ENCODE data around the gene SESTD1.

DNA sequence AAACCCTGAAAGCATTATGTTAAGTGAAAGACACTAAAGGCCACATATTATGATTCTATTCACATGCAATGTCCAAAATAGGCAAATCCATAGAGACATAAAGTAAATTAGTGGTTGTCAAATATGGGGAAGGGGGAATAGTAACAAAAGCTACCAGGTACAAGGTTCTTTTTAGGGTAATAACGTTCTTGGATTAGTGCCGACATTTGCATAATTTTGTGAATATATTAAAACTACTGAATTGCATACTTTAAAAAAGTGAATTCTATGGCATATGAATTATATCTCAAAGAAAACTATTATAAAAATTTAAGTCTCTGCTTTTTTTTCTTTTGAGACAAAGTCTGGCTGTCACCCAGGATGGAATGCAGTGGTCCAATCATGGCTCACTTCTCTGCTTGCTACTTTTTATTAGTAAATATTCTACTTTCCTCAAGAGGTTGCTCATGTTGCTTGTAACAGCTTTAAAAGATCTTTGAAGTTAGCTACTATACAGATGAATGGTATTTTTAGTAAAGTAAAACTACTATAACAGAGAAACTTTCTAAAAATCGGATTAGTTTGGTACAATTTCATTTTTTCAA, 2.5 kb downstream of the SESTD1 start:
- TF ChIP-seq PATZ1 (CRISPR knock-in tag; IDR thresholded peaks at IDR 0.05; ENCODE audit: borderline replicate concordance) (no peak), ZNF565 (CRISPR knock-in tag; conservative IDR thresholded peaks at IDR 0.05; ENCODE audit: low read depth) (no peak), ZNF8 (CRISPR knock-in tag; IDR thresholded peaks at IDR 0.05) (no peak), SNAI2 (CRISPR knock-in tag; IDR thresholded peaks at IDR 0.05) (no peak), ESRRG (CRISPR knock-in tag; IDR thresholded peaks at IDR 0.05) (no peak), ZC3H10 (CRISPR knock-in tag; IDR thresholded peaks at IDR 0.05) (no peak)

Data from SK-N-SH treated with all-trans-retinoic acid at 6 μM for 48 hours (cell line).